Panc1 (cell line): ENCODE results near the gene RFPL2. TPM values are rescaled to one million over a fixed set of nuclear protein-coding genes. Genes with fewer than 3 reads are reported as not detected.

Experiments
- ATAC-seq: fragments of 200-7000 bp; cut with Tn5 transposase; 2 replicates; pipeline ENCODE4 v1.9.1; 2020; ENCODE audit warnings: mild to moderate bottlenecking, moderate library complexity
- BruUV-seq: library from RNA; stranded (reverse); fragments of 400-500 nt; replicated peaks from 2 replicates; lab custom pipeline; 2021; lab: Mats Ljungman, UMichigan
- CTCF ChIA-PET: fragments of 300-600 bp; sonication (Branson Sonifier 250); formaldehyde crosslinking; loops from one replicate; lab custom pipeline; 2022; ENCODE audit warnings: antibody characterized with exemption; lab: Charles Lee
- POLR2A ChIA-PET: fragments of 300-600 bp; sonication (Branson Sonifier 250); formaldehyde crosslinking; loops from one replicate; lab custom pipeline; 2022; ENCODE audit warnings: antibody characterized with exemption; lab: Charles Lee
- DNase-seq: peaks from one replicate; pipeline ENCODE4 v3.0.0-alpha.2; 2010; ENCODE audit warnings: low read depth, low spot score
- H3K27ac ChIP-seq: 2 replicates; pipeline ENCODE4 v1.5.1; 2011; ENCODE audit warnings: mild to moderate bottlenecking, low read length, inconsistent platforms
- H3K27me3 ChIP-seq: fragments of 200-500 bp; sonication (Bioruptor generic); 2 replicates; pipeline ENCODE4 v1.6.0; 2014; ENCODE audit warnings: low read length, inconsistent platforms; ENCODE audit not compliant: control insufficient read depth, insufficient read depth
- H3K36me3 ChIP-seq: fragments of 200-500 bp; sonication (Bioruptor generic); 2 replicates; pipeline ENCODE4 v1.5.1; 2014; ENCODE audit warnings: inconsistent platforms, mild to moderate bottlenecking, low read length, moderate library complexity; ENCODE audit not compliant: control insufficient read depth, insufficient read depth
- H3K4me1 ChIP-seq: 2 replicates; pipeline ENCODE4 v1.5.1; 2011; ENCODE audit warnings: inconsistent platforms, mild to moderate bottlenecking, low read length, moderate library complexity; ENCODE audit not compliant: control insufficient read depth, insufficient read depth
- H3K4me3 ChIP-seq, 2 experiments: 2 replicates each; pipeline ENCODE4 v1.5.1; 2011 to 2012; ENCODE audit warnings: low read depth in 2 of 2, low read length in 2 of 2, mild to moderate bottlenecking in 2 of 2, inconsistent platforms in 1 of 2, moderate library complexity in 1 of 2
- H3K9me3 ChIP-seq: fragments of 200-500 bp; sonication (Bioruptor generic); 2 replicates; pipeline ENCODE4 v1.5.1; 2014; ENCODE audit warnings: low read depth, mild to moderate bottlenecking, inconsistent platforms, low read length, moderate library complexity; ENCODE audit not compliant: control insufficient read depth, insufficient read depth
- CTCF ChIP-seq: fragments of 450-650 bp; IDR thresholded peaks from 2 replicates; pipeline ENCODE4 v1.5.1; 2017; ENCODE audit warnings: mild to moderate bottlenecking
- POLR2AphosphoS5 ChIP-seq: IDR thresholded peaks from 2 replicates; pipeline ENCODE4 v1.6.1; 2012; ENCODE audit warnings: mild to moderate bottlenecking, low read depth, low read length, moderate library complexity
- REST ChIP-seq, 2 experiments: IDR thresholded peaks; 2 replicates each; pipeline ENCODE4 v1.6.1; 2011 to 2012; ENCODE audit warnings: low read depth in 2 of 2, control low read depth in 1 of 2, low read length in 1 of 2, mild to moderate bottlenecking in 1 of 2, moderate library complexity in 1 of 2; ENCODE audit not compliant: insufficient read depth in 1 of 2
- SIN3A ChIP-seq: IDR thresholded peaks from 2 replicates; pipeline ENCODE4 v1.6.1; 2012; ENCODE audit warnings: low read depth, mild to moderate bottlenecking, low read length, moderate library complexity, borderline replicate concordance; ENCODE audit not compliant: insufficient read depth
- TCF7L2 ChIP-seq: IDR thresholded peaks from 2 replicates; pipeline ENCODE4 v1.6.1; 2011; ENCODE audit warnings: mild to moderate bottlenecking, low read depth, low read length, inconsistent platforms
- in situ Hi-C: cut with HindIII; loops from 2 replicates; pipeline ENCODE4 v1.10.0; 2016; ENCODE audit warnings: low sequenced_read_pairs, low pct_unique_long_range_greater_than_20kb
- intact Hi-C: fragments of 100-400 bp; cut with micrococcal nuclease; formaldehyde crosslinking; loops from one replicate; pipeline ENCODE4 v1.10.0; 2022; ENCODE audit not compliant: unreplicated experiment
- total RNA-seq: library from RNA; stranded (reverse); gene quantifications from one replicate; pipeline ENCODE4 v1.2.1, GENCODE V29; 2021; ENCODE audit not compliant: unreplicated experiment

Gene RFPL2
- total RNA-seq, 1 experiment from 2014 or later: not detected

DNA sequence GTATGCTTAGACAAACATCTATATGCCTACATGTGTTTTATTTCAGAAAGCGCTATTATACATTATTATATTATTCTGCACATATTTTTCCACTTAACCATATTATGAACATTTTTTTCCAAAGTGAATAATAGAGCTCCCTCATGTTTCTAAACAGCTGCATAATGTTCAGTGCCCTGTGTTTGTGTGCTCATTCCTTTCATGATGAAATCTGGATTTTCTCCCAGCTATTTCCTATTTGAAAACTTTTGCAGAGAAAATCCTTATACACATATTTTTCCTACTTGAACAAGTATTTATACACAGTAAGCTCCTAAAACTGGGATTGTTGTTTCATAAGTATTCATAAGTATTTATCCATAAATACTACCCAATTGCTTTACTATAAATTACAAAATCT, 18.1 kb upstream of the RFPL2 start:
- intact Hi-C loops (no loop called here), in situ Hi-C loops (no loop called here)
- no peak for ATAC-seq
- no peak for DNase-seq
- Histone ChIP-seq H3K4me3 (no peak overlapping the region), H3K36me3 (no peaks in the 10 kb centered on the region), H3K4me1 (no peaks in the 10 kb centered on the region), H3K9me3 (no peaks in the 10 kb centered on the region), H3K27me3 (no peaks in the 10 kb centered on the region), H3K27ac (no peak overlapping the region)
- ChIA-PET POLR2A (interaction anchor here (0.6 kb wide), 1 partner anchor 1456 kb away, joined by 17 read pairs; no protein-coding TSS in a partner anchor), CTCF (no interaction called here)
- BruUV-seq: no TSS peak
- TF ChIP-seq CTCF (no peak), POLR2AphosphoS5 (no peak), TCF7L2 (no peak), REST (IDR thresholded peaks at IDR 0.05; ENCODE audit: insufficient read depth in 1 of 2, low read depth in 2 of 2, low read length in 1 of 2) (no peak), SIN3A (no peak)

- no TSS peak for BruUV-seq
- in situ Hi-C loops: no loop called here
Measured at GRCh38 chr22:32219026-32219425, 14.2 kb upstream of the RFPL2 start.

More at GRCh38 chr22:32219026-32219425, 14.2 kb upstream of the RFPL2 start:
- ATAC-seq (no peak), DNase-seq (no peak)
- Histone ChIP-seq H3K27ac (no peak overlapping the region), H3K36me3 (no peaks in the 10 kb centered on the region), H3K27me3 (no peaks in the 10 kb centered on the region), H3K4me3 (no peak overlapping the region), H3K4me1 (no peaks in the 10 kb centered on the region), H3K9me3 (no peaks in the 10 kb centered on the region)
- ChIA-PET POLR2A (no interaction called here), CTCF (interaction anchor here (0.7 kb wide), 1 partner anchor 13 kb away, joined by 8 read pairs; no protein-coding TSS in a partner anchor)
- TF ChIP-seq SIN3A (no peak), POLR2AphosphoS5 (no peak), CTCF (no peak), REST (IDR thresholded peaks at IDR 0.05; ENCODE audit: insufficient read depth in 1 of 2, low read depth in 2 of 2, low read length in 1 of 2) (no peak), TCF7L2 (no peak)
- intact Hi-C loops: no loop called here
